HG03135 (cell line): ENCODE results near the gene OCA2.

Source experiments
- ATAC-seq: cut with Tn5 transposase; IDR thresholded peaks from one replicate; pipeline ENCODE4 v1.9.1; 2021; ENCODE audit warnings: mild to moderate bottlenecking, moderate library complexity; ENCODE audit not compliant: unreplicated experiment

The OCA2 gene

DNA sequence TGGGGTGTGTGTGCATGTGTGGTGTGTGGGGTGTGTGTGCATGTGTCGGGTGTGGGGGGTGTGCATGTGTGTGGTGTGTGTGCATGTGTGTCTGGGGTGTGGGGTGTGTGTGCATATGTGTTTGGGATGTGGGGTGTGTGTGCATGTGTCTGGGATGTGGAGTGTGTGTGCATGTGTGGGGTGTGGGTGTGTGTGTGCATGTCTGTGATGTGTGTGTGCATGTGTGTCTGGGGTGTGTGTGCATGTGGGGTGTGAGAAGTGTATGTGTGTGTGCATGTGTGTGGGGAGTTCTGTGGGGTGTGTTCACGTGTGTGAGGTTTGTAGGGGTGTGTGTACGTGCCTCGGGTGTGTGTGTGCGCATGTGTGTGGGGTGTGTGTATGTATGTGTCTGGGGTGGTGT, 6.7 kb upstream of the OCA2 start:
- ATAC-seq: no peak

GRCh38 chr15:28105224-28105791, 6.2 kb upstream of the OCA2 start:
- ATAC-seq: no peak

DNA sequence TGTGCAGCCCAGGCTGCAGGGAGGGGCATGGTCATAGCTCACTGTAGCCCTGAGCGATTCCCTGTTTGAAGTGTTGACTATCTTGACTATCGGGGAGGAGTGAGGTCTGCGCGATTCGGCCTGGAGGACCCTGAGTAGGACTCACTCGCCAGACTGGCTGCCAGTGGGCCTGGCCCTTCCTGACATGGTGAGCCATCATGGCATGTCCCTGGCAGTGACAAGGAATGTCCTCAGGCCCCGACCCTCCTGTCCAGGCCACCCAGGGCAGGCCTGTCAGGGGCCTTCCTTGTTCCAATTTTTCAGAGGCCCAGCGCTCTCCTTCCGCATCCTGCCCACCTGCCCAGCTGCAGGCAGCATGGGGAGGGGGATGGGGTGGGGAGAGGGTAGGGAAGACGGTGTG, 5.2 kb upstream of the OCA2 start:
- no peak for ATAC-seq

DNA sequence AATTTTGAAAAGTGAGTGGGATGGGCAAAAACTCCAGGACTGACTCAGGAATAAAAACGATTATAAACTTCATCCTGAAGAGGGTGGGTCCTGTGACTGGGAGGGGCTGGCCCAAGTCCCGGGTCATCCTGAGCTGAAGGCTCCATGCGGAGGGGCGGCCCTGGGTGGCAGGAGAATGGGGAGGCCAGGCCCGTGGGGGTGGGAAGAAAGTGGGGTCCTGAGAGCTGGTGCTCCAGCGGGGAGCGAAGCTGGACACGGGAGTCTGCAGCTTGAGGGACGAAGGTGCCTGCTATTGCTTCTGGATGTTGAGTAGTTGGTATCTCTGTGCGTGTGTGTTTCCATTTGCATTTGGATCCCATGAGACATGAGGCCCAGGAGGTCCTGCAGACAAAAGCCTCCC, 4.7 kb upstream of the OCA2 start:
- no peak for ATAC-seq

- no peak for ATAC-seq
Observed at GRCh38 chr15:28101983-28102441, 2.9 kb upstream of the OCA2 start.

DNA sequence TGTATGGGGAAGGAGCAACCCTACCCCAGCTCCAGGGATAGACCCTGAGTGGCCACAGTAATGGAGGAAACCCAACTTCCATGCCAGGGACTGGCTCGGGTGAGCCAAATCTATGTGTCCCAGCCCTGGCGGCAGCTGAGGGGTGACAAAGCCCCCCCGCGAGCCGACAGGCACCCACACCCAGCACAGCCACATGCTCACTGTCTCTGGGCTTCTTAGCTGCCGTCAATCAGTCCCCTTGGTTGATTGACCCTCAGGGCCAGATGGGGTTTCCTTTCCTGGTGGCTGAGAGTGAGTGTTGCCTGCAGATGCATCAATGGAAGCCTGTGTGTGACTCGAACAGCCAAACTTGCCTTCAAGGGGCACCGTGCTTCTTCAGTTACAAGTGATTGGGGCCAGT, 2.1 kb upstream of the OCA2 start:
- no peak for ATAC-seq

GRCh38 chr15:28100516-28101195, 1.5 kb upstream of the OCA2 start:
- no peak for ATAC-seq

DNA sequence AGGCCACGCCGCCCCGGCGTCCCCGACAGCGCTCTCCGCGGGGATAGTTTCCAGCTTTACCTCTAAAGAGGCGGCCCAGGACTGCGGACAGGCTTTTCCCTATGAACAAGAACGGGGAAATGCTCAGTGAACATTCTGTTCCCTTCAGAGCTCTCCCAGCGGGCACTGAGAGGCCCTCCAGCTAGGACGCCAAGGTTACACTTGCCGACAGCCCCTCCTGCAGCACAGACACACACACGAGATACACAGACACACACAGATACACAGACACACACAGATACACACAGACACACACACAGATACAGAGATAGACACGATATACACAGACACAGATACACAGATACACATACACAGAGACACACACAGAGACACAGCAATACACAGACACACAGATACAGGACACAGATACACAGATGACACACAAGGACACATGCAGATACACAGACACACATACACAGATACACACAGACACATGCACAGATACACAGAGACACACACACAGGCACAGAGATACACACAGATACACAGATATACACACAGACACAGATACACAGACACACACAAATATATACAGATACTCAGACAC, 533 bp upstream of the OCA2 start:
- no peak for ATAC-seq

DNA sequence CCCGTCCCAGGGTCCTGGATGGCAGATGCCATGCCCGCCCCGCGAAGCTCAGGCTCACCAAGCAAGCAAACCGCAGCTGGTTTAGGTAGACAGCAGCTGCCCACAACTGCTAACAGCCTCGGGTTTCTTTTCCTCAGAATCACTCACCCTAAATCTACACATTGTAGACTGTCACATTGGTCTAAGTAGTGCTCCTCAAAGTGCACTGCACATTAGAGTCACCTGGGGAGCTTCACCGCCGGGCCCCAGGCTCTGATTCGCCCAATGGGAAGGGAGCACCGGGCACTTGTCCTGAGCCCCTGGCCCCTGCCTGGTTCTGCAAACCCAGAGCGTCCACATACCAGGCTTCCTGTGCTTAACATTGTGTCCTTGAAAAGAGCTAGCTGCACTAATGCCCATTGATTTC, 752 bp downstream of the OCA2 start:
- no peak for ATAC-seq

GRCh38 chr15:28097656-28098359, 1.3 kb downstream of the OCA2 start:
- ATAC-seq: no peak

DNA sequence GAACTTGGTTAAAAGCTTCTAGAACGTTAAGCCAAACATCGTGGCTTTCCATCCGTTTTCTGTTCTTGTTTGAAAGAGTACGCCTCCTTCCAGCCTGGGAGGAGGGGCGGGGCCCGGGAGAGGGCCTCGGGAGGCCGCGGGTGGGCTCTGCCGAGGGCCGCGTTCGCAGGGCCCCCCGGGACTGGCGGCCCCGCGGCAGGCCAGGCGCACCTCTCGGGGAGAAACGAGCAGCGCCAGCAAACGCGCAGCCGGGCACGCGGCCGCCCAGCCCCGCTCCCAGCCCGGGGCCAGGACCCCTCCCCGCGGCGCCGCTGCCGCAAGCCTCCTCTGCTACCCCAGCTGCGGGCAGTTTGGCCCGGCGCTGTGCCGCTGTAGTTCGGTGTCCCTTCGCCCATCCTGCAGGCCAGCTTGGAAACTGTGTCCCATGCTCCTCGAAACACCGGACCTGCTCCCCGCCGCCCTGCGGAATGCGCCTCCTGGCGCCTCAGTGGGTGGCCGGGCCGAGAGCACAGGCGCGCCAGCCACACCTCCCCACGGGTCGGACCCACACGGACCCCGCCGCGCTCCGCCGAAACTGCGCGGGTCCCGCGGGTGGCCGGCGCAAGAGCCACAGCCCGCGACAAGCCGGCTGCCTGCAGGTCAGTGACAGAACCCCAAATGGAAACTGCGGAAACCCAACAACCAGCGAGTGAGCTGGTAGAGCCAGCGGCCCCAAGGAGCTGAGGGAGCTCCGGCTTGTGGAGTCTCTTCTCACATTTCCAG, 2.3 kb downstream of the OCA2 start:
- no peak for ATAC-seq

DNA sequence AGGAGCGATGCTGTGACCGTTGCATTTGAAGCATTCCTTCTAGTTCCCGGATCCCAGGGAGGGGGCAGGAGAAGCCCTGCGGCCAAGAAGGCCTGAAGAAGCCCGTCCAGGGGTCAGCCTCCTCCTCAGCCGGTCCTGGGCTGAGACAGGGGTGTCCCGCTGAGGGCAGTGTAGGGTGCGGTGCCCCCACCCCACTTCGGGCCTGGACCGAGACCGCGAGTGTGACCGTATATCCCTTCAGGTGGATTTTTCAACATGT, 2.8 kb downstream of the OCA2 start:
- ATAC-seq: no peak

DNA sequence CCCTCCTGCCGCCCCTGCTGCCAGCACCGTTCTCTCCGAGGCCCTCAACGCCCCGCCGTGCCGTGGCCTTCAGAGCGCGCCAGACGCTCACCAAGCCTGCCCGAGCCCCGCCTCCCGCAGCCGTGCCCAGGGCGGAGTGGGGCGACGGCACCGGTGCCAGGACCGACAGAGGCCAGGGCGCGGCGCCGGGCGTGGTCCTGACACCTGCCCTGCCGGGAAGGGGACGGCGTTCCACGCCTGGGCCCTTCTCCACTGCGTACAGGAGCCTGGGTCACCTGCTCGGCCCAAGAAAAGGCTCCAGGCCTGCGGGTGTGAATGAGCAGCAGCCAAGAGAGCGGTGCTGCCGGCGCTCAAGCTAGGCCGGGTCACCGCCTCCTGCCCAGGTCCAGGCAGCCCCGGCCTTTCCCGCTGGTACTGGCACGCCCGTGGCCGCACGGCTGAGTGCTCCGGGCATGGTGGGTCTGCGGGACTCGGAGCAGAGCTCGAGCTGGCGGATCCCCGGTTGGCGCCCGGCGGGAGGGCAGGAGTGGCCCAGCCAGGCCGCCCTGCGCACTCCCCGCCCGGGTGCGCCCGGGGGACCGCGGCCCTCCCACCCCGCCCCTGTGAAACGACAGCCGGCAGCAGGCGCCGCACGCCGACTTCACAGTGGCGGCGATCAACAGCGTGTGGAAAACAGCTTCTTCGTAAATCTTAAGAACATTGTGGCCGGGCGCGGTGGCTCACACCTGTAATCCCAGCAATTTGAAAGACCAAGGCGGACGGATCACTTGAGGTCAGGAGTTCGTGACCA, 4.2 kb downstream of the OCA2 start:
- ATAC-seq: no peak

DNA sequence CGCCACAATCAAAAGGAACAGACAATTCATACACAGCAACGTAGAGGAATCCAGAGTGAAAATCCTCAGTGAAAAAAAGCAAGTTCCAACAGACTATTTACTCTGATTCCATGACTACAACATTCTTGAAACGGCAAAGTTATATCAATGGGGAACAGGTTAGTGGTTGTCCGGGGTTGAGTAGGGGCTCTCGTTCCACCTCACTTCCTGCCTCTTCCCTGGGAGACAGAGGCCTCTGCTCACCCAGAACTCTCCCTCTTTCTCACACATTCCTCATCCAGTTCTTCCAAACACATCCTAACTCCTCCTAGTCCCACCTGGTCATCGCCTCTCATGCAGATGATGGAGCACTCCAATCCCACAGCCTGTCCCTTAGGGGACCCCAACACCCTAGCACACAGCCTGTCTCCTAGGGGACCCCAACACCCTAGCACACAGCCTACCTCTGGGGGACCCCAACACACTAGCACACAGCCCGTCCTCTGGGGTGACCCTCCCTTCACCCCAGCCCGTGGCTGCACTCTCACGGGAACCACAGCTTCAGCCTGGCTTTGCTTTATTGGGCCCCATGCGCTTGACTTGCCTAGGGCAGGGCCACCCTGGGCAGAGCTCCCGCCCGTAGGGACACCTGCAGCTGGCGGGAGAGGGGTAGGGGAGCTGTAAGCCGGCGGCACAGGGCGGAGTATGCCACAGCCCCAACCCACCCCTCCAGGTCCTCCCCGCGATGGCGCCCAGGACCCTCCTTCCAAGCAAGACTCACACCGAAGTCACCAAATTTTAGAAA, 5.2 kb downstream of the OCA2 start:
- no peak for ATAC-seq

DNA sequence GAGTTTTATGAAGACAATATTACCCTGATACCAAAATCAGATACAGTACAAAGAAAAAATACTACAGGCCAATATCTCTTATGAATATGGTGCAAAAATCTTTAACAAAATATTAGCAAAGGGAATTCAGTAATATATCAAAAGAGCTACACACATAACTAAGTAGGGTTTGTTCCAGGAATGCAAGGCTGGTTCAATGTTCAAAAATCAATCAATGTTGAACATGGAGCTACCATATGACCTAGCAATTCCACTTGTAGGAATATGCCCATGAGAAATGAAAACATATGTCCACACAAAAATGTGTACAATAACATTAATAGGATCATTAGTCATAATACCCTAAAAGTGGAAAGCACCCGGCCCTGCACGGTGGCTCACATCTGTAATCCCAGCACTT, 7.8 kb downstream of the OCA2 start:
- ATAC-seq: no peak

DNA sequence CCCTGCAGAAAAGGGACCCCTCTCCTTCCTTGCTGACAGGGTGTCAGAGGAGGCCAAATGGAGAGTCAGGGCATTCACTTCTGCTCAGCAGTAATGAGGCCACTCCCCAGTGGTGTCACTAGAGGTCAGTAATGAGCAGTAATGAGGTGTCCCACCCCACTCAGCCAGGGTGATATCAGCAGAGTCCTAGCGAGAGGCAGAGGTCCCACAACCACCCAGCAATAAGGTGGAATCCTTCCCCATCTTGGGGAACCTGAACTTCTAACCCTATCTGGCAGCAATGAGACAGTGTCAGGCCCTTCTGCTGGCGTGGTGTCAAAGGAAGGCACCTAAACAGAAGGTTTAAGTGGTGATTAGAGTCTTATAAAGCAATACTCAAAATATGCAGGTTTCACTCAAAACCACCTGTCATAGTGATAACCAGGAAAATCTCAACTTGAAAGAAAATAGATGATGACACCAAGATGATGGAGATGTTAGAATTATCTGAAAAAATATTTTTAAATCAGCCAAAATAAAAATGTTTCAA, 12.9 kb downstream of the OCA2 start:
- ATAC-seq: peak; percentile 100

- ATAC-seq: no peak
Observed at GRCh38 chr15:28085489-28086174, 13.5 kb downstream of the OCA2 start.

DNA sequence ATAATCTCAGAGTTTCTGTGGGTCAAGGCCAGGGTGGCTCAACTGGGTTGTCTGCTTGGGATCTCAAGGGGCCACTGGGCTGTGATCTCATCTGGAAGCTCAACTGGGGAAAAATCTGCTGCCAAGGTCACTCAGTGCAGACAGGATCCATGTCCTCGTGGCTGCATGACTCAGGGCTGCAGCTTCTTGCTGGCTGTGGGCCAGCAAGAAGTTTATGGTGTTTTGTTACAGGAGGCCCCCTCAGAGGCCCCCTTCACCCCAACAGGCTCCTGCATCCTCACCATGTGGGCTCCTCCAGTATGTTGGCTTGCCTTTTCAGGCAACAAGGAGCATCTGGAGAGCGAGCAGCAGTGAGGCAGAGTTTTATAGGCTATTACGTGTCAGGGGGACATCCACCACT, 14.6 kb downstream of the OCA2 start:
- ATAC-seq: no peak
